Retina (tissue), 1 donor: ENCODE results near the gene LAYN.
A peak's percentile ranks its signal among the peaks of the same experiment; 100 is the strongest.

Experiments
- DNase-seq: peaks from one replicate; pipeline ENCODE4 v3.0.0-alpha.2; 2016

The LAYN gene

DNA sequence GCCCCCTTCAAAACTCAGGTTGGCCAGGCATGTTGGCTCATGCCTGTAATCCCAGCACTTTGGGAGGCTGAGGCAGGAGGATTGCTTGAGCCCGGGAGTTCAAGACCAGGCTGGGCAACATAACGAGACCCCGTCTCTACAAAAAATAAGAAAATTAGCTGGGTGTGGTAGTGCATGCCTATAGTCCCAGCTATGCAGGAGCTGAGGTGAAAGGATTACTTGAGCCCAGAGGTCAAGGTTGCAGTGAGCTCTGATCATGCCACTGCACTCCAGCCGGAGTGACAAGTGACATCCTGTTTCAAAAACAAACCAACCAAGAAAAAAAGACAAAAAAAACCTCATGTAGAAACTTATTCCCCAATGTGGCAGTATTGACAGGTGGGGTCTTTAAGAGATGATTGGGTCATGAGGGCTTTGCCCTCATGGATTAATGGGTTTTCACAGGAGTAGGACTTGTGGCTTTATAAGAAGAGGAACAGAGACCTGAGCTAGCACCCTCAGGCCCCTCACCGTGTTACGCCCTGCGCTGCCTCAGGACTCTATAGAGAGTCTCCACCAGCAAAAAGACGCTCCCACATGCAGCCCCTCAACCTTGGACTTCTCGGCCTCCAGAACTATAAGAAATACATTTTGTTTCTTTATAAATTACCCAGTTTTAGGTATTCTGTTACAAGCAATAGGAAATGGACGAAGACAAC lies 22.3 kb downstream of the LAYN start:
- no peak for DNase-seq

DNA sequence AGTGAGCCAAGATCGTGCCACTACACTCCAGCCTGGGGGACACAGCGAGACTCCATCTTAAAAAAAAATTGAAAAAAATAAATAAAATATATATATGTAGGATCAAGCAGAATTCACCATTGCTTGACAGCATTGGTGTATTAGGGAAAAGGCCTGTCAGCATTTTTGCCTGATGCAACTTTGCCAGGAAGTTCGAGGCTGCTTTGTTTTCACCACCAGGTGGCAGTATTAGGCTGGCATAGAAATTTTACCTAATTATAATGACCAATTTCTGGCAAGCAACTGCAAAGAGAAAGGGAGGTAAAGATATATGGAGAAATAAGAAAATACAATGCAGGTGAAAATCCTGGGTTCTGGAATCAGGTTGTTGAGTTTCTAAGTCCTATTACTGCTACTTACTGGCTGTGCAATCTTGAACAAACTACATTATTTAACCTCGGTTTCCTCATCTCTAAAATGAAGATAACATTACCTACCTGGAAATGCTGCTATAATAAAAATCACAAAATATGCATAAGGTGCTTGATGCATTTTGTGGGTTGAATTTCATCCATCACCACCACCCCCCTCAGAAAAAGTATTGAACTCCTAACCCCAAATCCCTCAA lies 24.7 kb downstream of the LAYN start:
- peak; percentile 65 for DNase-seq

DNA sequence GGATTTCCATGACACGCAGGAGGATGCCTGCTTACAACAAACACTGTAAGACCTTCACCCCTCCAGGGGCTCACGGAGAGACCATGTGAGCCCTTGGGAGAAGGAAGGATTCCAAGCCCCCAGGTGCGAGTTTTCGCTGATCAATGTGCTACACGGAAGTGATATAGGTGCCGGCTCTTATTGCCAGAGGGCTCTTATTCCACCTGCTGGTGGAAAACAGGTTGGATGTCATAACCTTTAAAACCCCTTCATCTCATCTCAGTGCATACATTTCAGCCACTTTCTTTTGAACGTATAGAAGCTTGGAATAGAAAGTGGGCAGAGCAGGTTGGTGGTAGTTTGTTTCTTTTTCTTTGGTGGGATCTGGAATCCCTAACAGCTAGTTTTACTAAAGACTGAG lies 25.8 kb downstream of the LAYN start:
- no peak for DNase-seq

- DNase-seq = no peak
Observed at GRCh38 chr11:111569476-111569875, 29.0 kb downstream of the LAYN start.

GRCh38 chr11:111570796-111571195 lies 30.3 kb downstream of the LAYN start:
- no peak for DNase-seq

- DNase-seq = no peak
Observed at GRCh38 chr11:111571829-111572501, 31.4 kb downstream of the LAYN start.

GRCh38 chr11:111572581-111572980 lies 32.1 kb downstream of the LAYN start:
- DNase-seq = no peak

DNA sequence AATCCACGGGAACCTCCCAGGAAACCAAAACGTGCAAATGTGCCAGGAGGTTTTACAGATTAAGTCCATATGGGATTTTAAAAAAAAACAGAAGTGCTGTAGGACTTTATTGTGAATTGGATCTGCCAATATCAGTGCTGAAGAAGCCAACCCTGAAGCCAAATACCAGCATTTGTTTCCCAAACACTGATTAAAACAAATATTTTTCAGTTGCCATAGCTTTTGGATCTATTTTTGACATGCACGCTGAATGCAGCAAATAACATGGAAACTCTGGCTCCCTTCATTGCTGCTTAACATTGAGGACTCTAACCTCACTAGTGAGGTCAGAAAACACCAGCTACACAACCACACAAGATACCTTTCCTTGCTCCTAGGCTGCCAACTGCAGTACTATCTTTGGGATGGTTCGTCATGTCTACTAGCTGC lies 33.3 kb downstream of the LAYN start:
- no peak for DNase-seq

- DNase-seq = no peak
Observed at GRCh38 chr11:111574373-111575225, 34.1 kb downstream of the LAYN start.

- no peak for DNase-seq
Observed at GRCh38 chr11:111575740-111576139, 35.2 kb downstream of the LAYN start.

DNA sequence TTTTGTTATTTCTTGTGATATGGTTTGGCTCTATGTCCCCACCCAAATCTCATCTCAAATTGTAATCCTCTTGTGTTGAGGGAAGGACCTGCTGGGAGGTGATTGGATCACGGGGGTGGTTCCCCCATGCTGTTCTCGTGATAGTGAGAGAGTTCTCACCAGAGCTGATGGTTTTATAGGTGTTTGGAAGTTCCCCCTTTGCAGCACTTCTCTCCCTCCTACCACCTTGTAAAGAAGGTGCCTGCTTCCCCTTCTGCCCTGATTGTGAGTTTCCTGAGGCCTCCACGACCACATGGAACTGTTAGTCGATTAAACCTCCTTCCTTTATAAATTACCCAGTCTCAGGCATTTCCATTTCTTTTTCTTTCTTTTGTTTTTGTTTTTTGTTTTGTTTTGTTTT lies 37.3 kb downstream of the LAYN start:
- no peak for DNase-seq

- DNase-seq = no peak
Observed at GRCh38 chr11:111581341-111581740, 40.8 kb downstream of the LAYN start.

DNA sequence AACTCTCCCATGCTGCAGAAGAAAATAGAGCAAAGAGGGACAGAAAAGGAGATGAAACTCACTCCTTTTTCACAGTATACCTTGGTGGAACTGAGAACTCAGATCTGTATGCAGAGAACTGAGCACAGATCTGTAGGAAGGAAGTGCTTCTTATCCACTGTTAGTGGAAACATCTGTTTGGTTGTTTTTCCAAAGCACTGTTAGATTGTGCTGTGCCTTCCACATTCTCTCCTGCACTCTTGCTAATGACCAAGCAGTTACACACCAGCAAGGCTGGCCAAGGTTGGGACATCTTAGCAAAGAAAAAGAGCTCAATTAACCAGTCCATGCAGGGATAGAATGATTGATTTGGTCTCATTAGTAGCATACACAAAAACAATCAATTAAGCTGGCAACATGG lies 41.6 kb downstream of the LAYN start:
- DNase-seq = no peak

- DNase-seq = no peak
Observed at GRCh38 chr11:111582881-111583280, 42.4 kb downstream of the LAYN start.

DNA sequence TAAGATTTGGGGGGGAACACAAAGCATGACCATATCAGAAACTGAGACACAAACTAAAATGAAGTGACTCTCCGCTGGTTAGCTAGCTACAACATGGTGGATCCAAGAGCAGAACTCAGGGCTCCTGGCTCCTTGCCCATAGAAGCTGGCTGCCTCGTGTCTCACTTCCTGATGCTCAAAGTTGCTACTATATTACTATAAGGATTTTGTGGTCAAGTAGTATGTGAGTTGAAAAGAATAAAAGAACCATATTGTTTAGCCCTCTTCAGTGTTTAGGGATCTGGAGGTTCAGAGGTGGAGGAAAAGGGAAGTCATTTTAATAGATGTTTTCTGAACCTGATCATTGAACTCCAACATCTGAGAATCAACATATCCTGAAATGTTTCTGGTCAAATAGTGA lies 44.9 kb downstream of the LAYN start:
- DNase-seq = no peak

GRCh38 chr11:111586388-111586831 lies 45.9 kb downstream of the LAYN start:
- DNase-seq = no peak

- DNase-seq = no peak
Observed at GRCh38 chr11:111589114-111589513, 48.6 kb downstream of the LAYN start.

GRCh38 chr11:111589886-111590499 lies 49.5 kb downstream of the LAYN start:
- DNase-seq = no peak

DNA sequence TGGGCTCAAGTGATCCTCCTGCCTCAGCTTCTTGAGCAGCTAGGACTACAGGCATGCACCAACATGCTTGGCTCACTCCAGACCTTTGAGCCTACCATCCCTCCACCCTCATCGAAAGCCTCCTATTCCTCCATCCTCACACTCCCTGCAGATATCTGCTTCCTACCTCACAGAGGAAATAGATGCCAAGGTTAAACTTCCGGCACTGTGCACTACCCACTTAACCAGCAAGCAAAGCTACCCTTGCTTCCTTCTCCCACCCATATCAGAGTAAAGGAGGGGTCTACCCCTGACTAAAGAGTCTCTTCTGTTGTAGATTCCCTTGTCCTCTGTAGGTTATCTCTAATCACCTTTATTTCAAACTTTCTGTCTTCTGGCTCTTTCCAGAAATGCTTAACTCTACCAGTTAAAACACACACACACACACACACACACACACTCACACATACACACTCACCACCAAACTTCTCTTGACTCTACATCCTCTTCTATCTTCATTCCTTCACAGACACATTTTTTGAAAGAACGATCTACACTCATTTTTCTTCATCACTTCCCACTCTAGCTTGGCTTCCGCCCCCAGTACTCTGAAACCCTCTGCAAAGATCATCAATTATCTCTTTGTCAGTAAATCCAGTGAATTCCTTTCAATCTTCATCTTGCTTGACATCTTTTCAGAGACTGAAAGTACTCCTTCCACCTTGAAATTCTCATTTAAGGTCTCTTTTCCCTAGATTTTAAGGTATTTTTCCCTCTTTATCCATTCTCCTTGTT lies 50.9 kb downstream of the LAYN start:
- no peak for DNase-seq

- no peak for DNase-seq
Observed at GRCh38 chr11:111592491-111592890, 52.0 kb downstream of the LAYN start.

DNA sequence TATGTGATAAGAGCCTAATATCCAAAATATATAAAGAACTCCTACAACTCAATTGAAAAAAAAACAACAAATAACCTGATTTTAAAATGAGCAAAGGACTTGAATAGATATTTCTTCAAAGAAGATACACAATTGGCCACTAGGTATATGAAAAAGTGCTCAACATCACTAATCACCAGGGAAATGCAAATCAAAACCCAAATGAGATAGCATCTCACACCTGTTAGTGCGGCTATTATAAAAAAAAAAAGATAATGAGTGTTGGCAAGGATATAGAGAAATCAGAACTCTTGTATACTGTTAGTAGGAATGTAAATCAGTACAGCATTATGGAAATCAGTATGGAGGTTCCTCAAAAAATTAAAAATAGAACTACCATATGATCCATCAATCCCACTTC lies 55.8 kb downstream of the LAYN start:
- no peak for DNase-seq

- no peak for DNase-seq
Observed at GRCh38 chr11:111598148-111598547, 57.6 kb downstream of the LAYN start.
